Loucy (cell line): ENCODE measurements around the gene NAALADL2.

ENCODE experiments used
- CTCF ChIP-seq: fragments of 200-600 bp; sonication (generic); conservative IDR thresholded peaks from 2 replicates; pipeline ENCODE4 v1.5.1; 2014; ENCODE audit warnings: mild to moderate bottlenecking, antibody characterized with exemption, low read length
- EZH2phosphoT487 ChIP-seq: fragments of 200-600 bp; IDR thresholded peaks from 2 replicates; pipeline ENCODE4 v1.6.1; 2018; ENCODE audit warnings: antibody characterized with exemption, mild to moderate bottlenecking, moderate library complexity, borderline replicate concordance

GRCh38 chr3:175184392-175184791, 325.3 kb downstream of the NAALADL2 start:
- TF ChIP-seq CTCF (no peak), EZH2phosphoT487 (no peak)
